GM12891 (cell line): Measurements from ENCODE around the gene DGCR8.

ENCODE experiments used
- PAX5 ChIP-seq: IDR thresholded peaks from 2 replicates; pipeline ENCODE4 v1.6.1; 2011; ENCODE audit warnings: low read length, moderate library complexity, mild to moderate bottlenecking; ENCODE audit not compliant: insufficient read depth, severe bottlenecking
- POLR2A ChIP-seq: IDR thresholded peaks from 2 replicates; pipeline ENCODE4 v1.6.1; 2011; ENCODE audit warnings: low read depth, low read length, control low read depth
- POLR2AphosphoS5 ChIP-seq: IDR thresholded peaks from 2 replicates; pipeline ENCODE4 v1.6.1; 2011; ENCODE audit warnings: low read depth, low read length, control low read depth
- POU2F2 ChIP-seq: IDR thresholded peaks from 2 replicates; pipeline ENCODE4 v1.6.1; 2011; ENCODE audit warnings: low read depth, mild to moderate bottlenecking, control low read depth, low read length, moderate library complexity
- TAF1 ChIP-seq: IDR thresholded peaks from 2 replicates; pipeline ENCODE4 v1.6.1; 2011; ENCODE audit warnings: low read depth, low read length, control low read depth

- no peak for TF ChIP-seq POLR2A
- no peak for TF ChIP-seq TAF1
- no peak for TF ChIP-seq POLR2AphosphoS5
- no peak for TF ChIP-seq POU2F2
- no peak for TF ChIP-seq PAX5
Measured at GRCh38 chr22:20149257-20150250, 69.5 kb downstream of the DGCR8 start.
